HG02610 (cell line): ENCODE results near the gene WNT3A.

ENCODE experiments used
- ATAC-seq: cut with Tn5 transposase; IDR thresholded peaks from one replicate; pipeline ENCODE4 v1.9.1; 2021; ENCODE audit warnings: mild to moderate bottlenecking, moderate library complexity; ENCODE audit not compliant: unreplicated experiment

WNT3A gene

GRCh38 chr1:228046421-228047182, 39.8 kb downstream of the WNT3A start:
- no peak for ATAC-seq

- no peak for ATAC-seq
Measured at GRCh38 chr1:228047183-228047466, 40.3 kb downstream of the WNT3A start.

- no peak for ATAC-seq
Measured at GRCh38 chr1:228048120-228048519, 41.3 kb downstream of the WNT3A start.

GRCh38 chr1:228048659-228049298, 42.0 kb downstream of the WNT3A start:
- ATAC-seq: no peak

- no peak for ATAC-seq
Measured at GRCh38 chr1:228050571-228051231, 43.9 kb downstream of the WNT3A start.

- no peak for ATAC-seq
Measured at GRCh38 chr1:228058172-228058948, 51.6 kb downstream of the WNT3A start.

GRCh38 chr1:228058949-228059633, 52.3 kb downstream of the WNT3A start:
- ATAC-seq: no peak

GRCh38 chr1:228059634-228060457, 53.0 kb downstream of the WNT3A start:
- no peak for ATAC-seq

- no peak for ATAC-seq
Measured at GRCh38 chr1:228060458-228061190, 53.8 kb downstream of the WNT3A start.

- no peak for ATAC-seq
Measured at GRCh38 chr1:228061411-228062084, 54.8 kb downstream of the WNT3A start.

GRCh38 chr1:228062085-228062791, 55.4 kb downstream of the WNT3A start:
- ATAC-seq: no peak

- ATAC-seq: no peak
Measured at GRCh38 chr1:228062812-228063211, 56.0 kb downstream of the WNT3A start.

GRCh38 chr1:228063251-228064191, 56.7 kb downstream of the WNT3A start:
- ATAC-seq: no peak

- ATAC-seq: no peak
Measured at GRCh38 chr1:228064296-228064695, 57.5 kb downstream of the WNT3A start.

- ATAC-seq: no peak
Measured at GRCh38 chr1:228064741-228065542, 58.1 kb downstream of the WNT3A start.
